Neural progenitor cell (in vitro differentiated cells): Measurements from ENCODE around the gene ELAPOR2. TPM values are rescaled to one million over a fixed set of nuclear protein-coding genes. Genes with fewer than 3 reads are reported as not detected.

Experiments
- DNase-seq: peaks from one replicate; pipeline ENCODE4 v3.0.0-alpha.2; 2016; ENCODE audit warnings: low spot score
- H2AFZ ChIP-seq: fragments of 200-600 bp; sonication (generic); replicated peaks from 2 replicates; pipeline ENCODE4 v1.6.1; 2016; ENCODE audit warnings: antibody characterized with exemption
- H3F3A ChIP-seq: fragments of 200-600 bp; sonication (generic); 2 replicates; pipeline ENCODE4 v1.6.1; 2016; ENCODE audit warnings: antibody characterized with exemption, low read depth
- H3K27ac ChIP-seq: fragments of 200-600 bp; sonication (generic); 2 replicates; pipeline ENCODE4 v1.5.1; 2016; ENCODE audit warnings: mild to moderate bottlenecking
- H3K27me3 ChIP-seq: fragments of 200-600 bp; sonication (generic); 2 replicates; pipeline ENCODE4 v1.6.1; 2016; ENCODE audit warnings: mild to moderate bottlenecking, moderate library complexity
- H3K36me3 ChIP-seq: fragments of 200-600 bp; sonication (generic); 2 replicates; pipeline ENCODE4 v1.5.1; 2016
- H3K4me1 ChIP-seq: fragments of 200-600 bp; sonication (generic); 2 replicates; pipeline ENCODE4 v1.6.1; 2016; ENCODE audit warnings: mixed run types
- H3K4me2 ChIP-seq: fragments of 200-600 bp; sonication (generic); 2 replicates; pipeline ENCODE4 v1.6.1; 2016
- H3K4me3 ChIP-seq: fragments of 200-600 bp; sonication (generic); 2 replicates; pipeline ENCODE4 v1.5.1; 2016
- H3K79me2 ChIP-seq: fragments of 200-600 bp; sonication (generic); 2 replicates; pipeline ENCODE4 v1.6.1; 2016; ENCODE audit warnings: low read depth
- H3K9ac ChIP-seq: fragments of 200-600 bp; sonication (generic); 2 replicates; pipeline ENCODE4 v1.6.1; 2016
- H3K9me3 ChIP-seq: fragments of 200-600 bp; sonication (generic); 2 replicates; pipeline ENCODE4 v1.5.1; 2016; ENCODE audit warnings: low read depth
- H4K20me1 ChIP-seq: fragments of 200-600 bp; sonication (generic); 2 replicates; pipeline ENCODE4 v1.6.1; 2016; ENCODE audit warnings: low read depth
- H3K27ac Mint-ChIP-seq: 3 replicates; pipeline ENCODE4 v1.8.0; 2021; ENCODE audit warnings: mixed read lengths
- H3K27me3 Mint-ChIP-seq: 2 replicates; pipeline ENCODE4 v1.8.0; 2022; ENCODE audit warnings: low read depth, mild to moderate bottlenecking, inconsistent platforms, moderate library complexity, mixed read lengths; ENCODE audit not compliant: insufficient read depth
- H3K36me3 Mint-ChIP-seq: 3 replicates; pipeline ENCODE4 v1.8.0; 2021; ENCODE audit warnings: mixed read lengths
- H3K4me1 Mint-ChIP-seq: 3 replicates; pipeline ENCODE4 v1.8.0; 2021; ENCODE audit warnings: mixed read lengths
- H3K4me3 Mint-ChIP-seq: 3 replicates; pipeline ENCODE4 v1.8.0; 2021; ENCODE audit warnings: mild to moderate bottlenecking, moderate library complexity, mixed read lengths
- H3K9me3 Mint-ChIP-seq: 3 replicates; pipeline ENCODE4 v1.8.0; 2020; ENCODE audit warnings: mixed read lengths
- EZH2 ChIP-seq: fragments of 200-600 bp; sonication (generic); IDR thresholded peaks from 2 replicates; pipeline ENCODE4 v1.6.1; 2017; ENCODE audit warnings: antibody characterized with exemption, mild to moderate bottlenecking, moderate library complexity
- EZH2phosphoT487 ChIP-seq: fragments of 200-600 bp; sonication (generic); IDR thresholded peaks from 2 replicates; pipeline ENCODE4 v1.6.1; 2017; ENCODE audit warnings: antibody characterized with exemption
- total RNA-seq: library from RNA; depleted of rRNA; stranded (reverse); fragments of >200 nt; gene quantifications from 2 replicates; pipeline ENCODE4 v1.2.3, GENCODE V29; 2015; ENCODE audit warnings: low replicate concordance
- TF ChIP-seq, protein P1 (sequence below): fragments of 200-600 bp; sonication (generic); IDR thresholded peaks from 2 replicates; pipeline ENCODE4 v1.5.1; 2017; ENCODE audit warnings: antibody characterized with exemption, mild to moderate bottlenecking

ELAPOR2 gene
- total RNA-seq, 1 donor from 2014 or later: 80.4 TPM

DNA sequence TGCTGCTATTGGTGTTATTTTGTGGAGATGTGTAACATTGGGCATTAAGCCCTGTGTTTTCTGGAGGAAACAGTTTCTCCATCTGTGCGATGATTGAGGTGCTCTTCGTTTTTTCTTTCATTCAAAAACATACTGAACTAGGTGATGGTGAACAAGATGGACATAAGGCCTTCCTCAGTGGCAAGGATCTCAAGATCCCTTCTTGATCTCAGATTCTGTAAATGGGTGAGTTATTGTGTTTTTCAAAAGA is 759 bp upstream of the ELAPOR2 start:
- Histone ChIP-seq H3K4me3 (peak overlapping the region; percentile 99), H3K4me2 (peak overlapping the region; percentile 78), H3K27me3 (peaks cover 19% of the 10 kb centered on the region), H3F3A (peaks cover 19% of the 10 kb centered on the region), H3K4me1 (peaks cover 6% of the 10 kb centered on the region), H3K9me3 (no peaks in the 10 kb centered on the region), H4K20me1 (no peaks in the 10 kb centered on the region), H3K36me3 (no peaks in the 10 kb centered on the region), H3K79me2 (no peaks in the 10 kb centered on the region), H3K9ac (no peak overlapping the region), H3K27ac (no peak overlapping the region), H2AFZ (peak overlapping the region; percentile 99)
- Mint-ChIP-seq H3K4me3 (peak overlapping the region; percentile 94), H3K27me3 (peaks cover 5% of the 10 kb centered on the region), H3K27ac (no peak overlapping the region), H3K9me3 (no peaks in the 10 kb centered on the region), H3K36me3 (no peaks in the 10 kb centered on the region), H3K4me1 (peaks cover 9% of the 10 kb centered on the region)
- DNase-seq: no peak
- no peak for TF ChIP-seq EZH2phosphoT487
- TF ChIP-seq EZH2: no peak
- TF ChIP-seq, protein P1, sequence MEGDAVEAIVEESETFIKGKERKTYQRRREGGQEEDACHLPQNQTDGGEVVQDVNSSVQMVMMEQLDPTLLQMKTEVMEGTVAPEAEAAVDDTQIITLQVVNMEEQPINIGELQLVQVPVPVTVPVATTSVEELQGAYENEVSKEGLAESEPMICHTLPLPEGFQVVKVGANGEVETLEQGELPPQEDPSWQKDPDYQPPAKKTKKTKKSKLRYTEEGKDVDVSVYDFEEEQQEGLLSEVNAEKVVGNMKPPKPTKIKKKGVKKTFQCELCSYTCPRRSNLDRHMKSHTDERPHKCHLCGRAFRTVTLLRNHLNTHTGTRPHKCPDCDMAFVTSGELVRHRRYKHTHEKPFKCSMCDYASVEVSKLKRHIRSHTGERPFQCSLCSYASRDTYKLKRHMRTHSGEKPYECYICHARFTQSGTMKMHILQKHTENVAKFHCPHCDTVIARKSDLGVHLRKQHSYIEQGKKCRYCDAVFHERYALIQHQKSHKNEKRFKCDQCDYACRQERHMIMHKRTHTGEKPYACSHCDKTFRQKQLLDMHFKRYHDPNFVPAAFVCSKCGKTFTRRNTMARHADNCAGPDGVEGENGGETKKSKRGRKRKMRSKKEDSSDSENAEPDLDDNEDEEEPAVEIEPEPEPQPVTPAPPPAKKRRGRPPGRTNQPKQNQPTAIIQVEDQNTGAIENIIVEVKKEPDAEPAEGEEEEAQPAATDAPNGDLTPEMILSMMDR: no peak

DNA sequence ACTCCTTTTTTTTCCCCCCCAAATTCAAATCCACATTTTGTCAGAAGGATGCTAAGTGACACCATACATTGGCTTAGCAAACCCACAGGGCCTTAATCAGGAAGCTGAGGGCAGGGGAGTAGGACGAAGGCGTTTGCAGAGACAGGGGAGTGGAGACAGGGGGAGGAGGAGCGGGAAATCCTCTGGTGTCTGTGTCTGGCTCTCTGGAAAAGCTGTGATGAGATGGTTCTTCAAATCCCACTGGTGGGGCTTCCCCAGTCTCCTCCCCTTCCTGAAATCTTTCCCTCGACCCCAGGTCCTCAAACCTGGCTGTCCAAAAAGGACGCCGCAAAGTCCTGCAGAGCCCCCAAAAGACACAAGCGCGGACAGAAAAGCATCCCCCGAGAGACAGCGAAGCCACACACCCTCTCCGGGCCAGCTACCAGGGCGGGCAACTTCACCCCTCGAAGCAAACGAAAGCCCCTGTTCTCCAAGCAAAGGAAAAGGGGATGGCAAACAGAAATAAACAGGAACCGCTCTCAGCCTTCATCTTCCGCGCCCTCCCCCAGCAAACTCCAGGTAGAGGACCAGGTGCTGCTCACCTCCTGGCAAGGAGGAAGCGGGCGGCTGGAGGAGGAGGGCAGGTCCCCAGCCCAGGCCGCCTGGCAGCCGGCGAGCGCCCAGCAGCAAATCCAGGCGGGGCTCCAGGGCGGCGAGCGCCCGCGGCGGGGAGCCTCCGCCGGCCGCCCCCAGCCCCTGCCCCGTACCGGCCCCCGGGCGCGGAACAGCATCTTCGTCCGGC is 520 bp downstream of the ELAPOR2 start:
- TF ChIP-seq EZH2phosphoT487: no peak
- TF ChIP-seq, protein P1: no peak
- TF ChIP-seq EZH2: no peak
- peak overlapping the region; percentile 99 for H2AFZ ChIP-seq
- H3K4me1 ChIP-seq: peaks cover 6% of the 10 kb centered on the region
- H3K79me2 ChIP-seq: no peaks in the 10 kb centered on the region
- peaks cover 19% of the 10 kb centered on the region for H3K27me3 ChIP-seq
- H3K9me3 Mint-ChIP-seq: no peaks in the 10 kb centered on the region
- peak overlapping the region; percentile 89 for H3K4me3 Mint-ChIP-seq
- no peaks in the 10 kb centered on the region for H3K36me3 ChIP-seq
- peak overlapping the region; percentile 100 for H3K4me2 ChIP-seq
- H3K4me1 Mint-ChIP-seq: peaks cover 9% of the 10 kb centered on the region
- H4K20me1 ChIP-seq: no peaks in the 10 kb centered on the region
- peaks cover 5% of the 10 kb centered on the region for H3K27me3 Mint-ChIP-seq
- H3K9me3 ChIP-seq: no peaks in the 10 kb centered on the region
- H3K27ac ChIP-seq: no peak overlapping the region
- H3F3A ChIP-seq: peaks cover 19% of the 10 kb centered on the region
- no peak overlapping the region for H3K27ac Mint-ChIP-seq
- no peaks in the 10 kb centered on the region for H3K36me3 Mint-ChIP-seq
- H3K9ac ChIP-seq: no peak overlapping the region
- H3K4me3 ChIP-seq: peak overlapping the region; percentile 99
- peak; percentile 31 for DNase-seq

DNA sequence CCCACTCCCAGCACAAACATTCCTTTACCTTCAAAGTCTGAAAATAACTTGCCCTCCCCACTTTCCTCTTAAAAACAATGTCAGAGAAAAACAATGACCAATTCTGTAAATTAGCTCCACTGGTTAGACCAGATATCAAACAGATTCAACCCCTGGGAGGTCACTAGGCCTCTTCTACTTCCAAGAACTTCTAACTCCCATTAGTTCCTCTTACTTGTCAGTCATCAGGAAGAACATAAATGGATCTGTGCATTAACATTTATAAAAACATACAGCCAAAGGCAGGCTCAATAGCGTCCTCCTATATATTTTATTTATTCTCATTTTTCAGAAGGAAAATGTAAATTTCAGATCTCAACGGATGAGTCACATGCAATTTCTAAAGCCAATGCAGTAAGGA is 2.2 kb downstream of the ELAPOR2 start:
- H4K20me1 ChIP-seq: no peaks in the 10 kb centered on the region
- TF ChIP-seq EZH2phosphoT487 (no peak), EZH2 (no peak)
- TF ChIP-seq, protein P1: no peak
- no peak overlapping the region for H3K4me3 ChIP-seq

More for the DNA sequence above, 2.2 kb downstream of the ELAPOR2 start:
- Histone ChIP-seq H3K9ac (no peak overlapping the region), H3K4me2 (no peak overlapping the region), H3F3A (peaks cover 19% of the 10 kb centered on the region), H3K27ac (no peak overlapping the region), H3K4me1 (peaks cover 6% of the 10 kb centered on the region), H3K9me3 (no peaks in the 10 kb centered on the region), H2AFZ (no peak overlapping the region), H3K27me3 (peaks cover 19% of the 10 kb centered on the region), H3K36me3 (no peaks in the 10 kb centered on the region), H3K79me2 (no peaks in the 10 kb centered on the region)
- Mint-ChIP-seq H3K36me3 (no peaks in the 10 kb centered on the region), H3K27ac (no peak overlapping the region), H3K27me3 (peaks cover 7% of the 10 kb centered on the region), H3K4me1 (peaks cover 9% of the 10 kb centered on the region), H3K4me3 (no peak overlapping the region), H3K9me3 (no peaks in the 10 kb centered on the region)
- no peak for DNase-seq
